HEK293 (cell line): ENCODE data around the gene EIF4G3.
A peak's percentile ranks its signal among the peaks of the same experiment; 100 is the strongest.

Experiments
- KLF16 ChIP-seq: fragments of 450-650 bp; formaldehyde crosslinking; IDR thresholded peaks from 2 replicates; pipeline ENCODE4 v1.5.1; 2017; ENCODE audit warnings: missing biosample characterization, missing genetic modification characterization
- KLF8 ChIP-seq: fragments of 450-650 bp; formaldehyde crosslinking; IDR thresholded peaks from 2 replicates; pipeline ENCODE4 v1.5.1; 2016; ENCODE audit warnings: missing biosample characterization, missing genetic modification characterization
- SCRT2 ChIP-seq: fragments of 450-650 bp; formaldehyde crosslinking; IDR thresholded peaks from 2 replicates; pipeline ENCODE4 v1.5.1; 2016; ENCODE audit warnings: missing biosample characterization, missing genetic modification characterization
- SP7 ChIP-seq: fragments of 450-650 bp; formaldehyde crosslinking; IDR thresholded peaks from 2 replicates; pipeline ENCODE4 v1.5.1; 2016; ENCODE audit warnings: missing biosample characterization, missing genetic modification characterization
- YY2 ChIP-seq: fragments of 450-650 bp; formaldehyde crosslinking; IDR thresholded peaks from 2 replicates; pipeline ENCODE4 v1.5.1; 2016; ENCODE audit warnings: missing biosample characterization, missing genetic modification characterization
- ZBTB1 ChIP-seq: fragments of 450-650 bp; formaldehyde crosslinking; IDR thresholded peaks from 2 replicates; pipeline ENCODE4 v1.5.1; 2016; ENCODE audit warnings: missing biosample characterization, missing genetic modification characterization
- ZBTB21 ChIP-seq: fragments of 450-650 bp; formaldehyde crosslinking; IDR thresholded peaks from 2 replicates; pipeline ENCODE4 v1.5.1; 2017; ENCODE audit warnings: missing biosample characterization, missing genetic modification characterization
- ZNF174 ChIP-seq: fragments of 450-650 bp; formaldehyde crosslinking; IDR thresholded peaks from 2 replicates; pipeline ENCODE4 v1.5.0; 2017; ENCODE audit warnings: missing biosample characterization, mild to moderate bottlenecking, missing genetic modification characterization
- ZNF175 ChIP-seq: fragments of 450-650 bp; formaldehyde crosslinking; IDR thresholded peaks from 2 replicates; pipeline ENCODE4 v1.5.1; 2016; ENCODE audit warnings: missing biosample characterization, missing genetic modification characterization
- ZNF24 ChIP-seq: fragments of 450-650 bp; formaldehyde crosslinking; IDR thresholded peaks from 2 replicates; pipeline ENCODE4 v1.5.1; 2016; ENCODE audit warnings: missing biosample characterization, missing genetic modification characterization
- ZNF274 ChIP-seq, 2 experiments: fragments of 200-500 bp in 1 of 2; fragments of 450-650 bp in 1 of 2; sonication (Bioruptor generic) in 1 of 2; formaldehyde crosslinking in 1 of 2; IDR thresholded peaks; 2 replicates each; pipeline versions ENCODE4 v1.5.1 to v1.6.1; 2014 to 2016; ENCODE audit warnings: borderline replicate concordance in 1 of 2, inconsistent platforms in 1 of 2, low read length in 1 of 2, missing biosample characterization in 1 of 2, missing genetic modification characterization in 1 of 2
- ZNF391 ChIP-seq: fragments of 450-650 bp; formaldehyde crosslinking; IDR thresholded peaks from 2 replicates; pipeline ENCODE4 v1.5.1; 2016; ENCODE audit warnings: low read depth, missing biosample characterization, missing genetic modification characterization, borderline replicate concordance
- ZNF530 ChIP-seq: fragments of 450-650 bp; formaldehyde crosslinking; IDR thresholded peaks from 2 replicates; pipeline ENCODE4 v1.5.1; 2016; ENCODE audit warnings: low read depth, missing biosample characterization, missing genetic modification characterization
- ZNF596 ChIP-seq: fragments of 450-650 bp; IDR thresholded peaks from 2 replicates; pipeline ENCODE4 v1.5.0; 2018; ENCODE audit warnings: missing biosample characterization, mild to moderate bottlenecking, missing genetic modification characterization, moderate library complexity
- ZNF600 ChIP-seq: fragments of 450-650 bp; formaldehyde crosslinking; IDR thresholded peaks from 2 replicates; pipeline ENCODE4 v1.5.1; 2016; ENCODE audit warnings: missing biosample characterization, missing genetic modification characterization
- ZNF654 ChIP-seq: fragments of 450-650 bp; formaldehyde crosslinking; IDR thresholded peaks from 2 replicates; pipeline ENCODE4 v1.5.1; 2016; ENCODE audit warnings: low read depth, missing biosample characterization, missing genetic modification characterization
- TF ChIP-seq, protein P1 (sequence below): fragments of 450-650 bp; formaldehyde crosslinking; IDR thresholded peaks from 2 replicates; pipeline ENCODE4 v1.5.1; 2016; ENCODE audit warnings: missing biosample characterization, missing genetic modification characterization
- TF ChIP-seq, protein P2 (sequence below): fragments of 450-650 bp; formaldehyde crosslinking; IDR thresholded peaks from 2 replicates; pipeline ENCODE4; 2016; ENCODE audit warnings: missing biosample characterization, missing genetic modification characterization
- TF ChIP-seq, protein P3 (sequence below): fragments of 450-650 bp; formaldehyde crosslinking; IDR thresholded peaks from 2 replicates; pipeline ENCODE4 v1.5.1; 2016; ENCODE audit warnings: missing biosample characterization, missing genetic modification characterization
- TF ChIP-seq, protein P4 (sequence below): fragments of 450-650 bp; IDR thresholded peaks from 2 replicates; pipeline ENCODE4 v1.5.1; 2018; ENCODE audit warnings: missing biosample characterization, missing genetic modification characterization
- TF ChIP-seq, protein P5 (sequence below): fragments of 450-650 bp; formaldehyde crosslinking; IDR thresholded peaks from 2 replicates; pipeline ENCODE4 v1.5.1; 2016; ENCODE audit warnings: missing biosample characterization, missing genetic modification characterization
- TF ChIP-seq, protein P6 (sequence below): fragments of 450-650 bp; formaldehyde crosslinking; IDR thresholded peaks from 2 replicates; pipeline ENCODE4 v1.5.1; 2016; ENCODE audit warnings: missing biosample characterization, missing genetic modification characterization
- TF ChIP-seq, protein P7 (sequence below): fragments of 450-650 bp; formaldehyde crosslinking; IDR thresholded peaks from 2 replicates; pipeline ENCODE4 v1.5.1; 2016; ENCODE audit warnings: missing biosample characterization, missing genetic modification characterization
- TF ChIP-seq, protein P8 (sequence below): fragments of 450-650 bp; formaldehyde crosslinking; IDR thresholded peaks from 2 replicates; pipeline ENCODE4 v1.5.1; 2017; ENCODE audit warnings: missing biosample characterization, missing genetic modification characterization

EIF4G3 gene

DNA sequence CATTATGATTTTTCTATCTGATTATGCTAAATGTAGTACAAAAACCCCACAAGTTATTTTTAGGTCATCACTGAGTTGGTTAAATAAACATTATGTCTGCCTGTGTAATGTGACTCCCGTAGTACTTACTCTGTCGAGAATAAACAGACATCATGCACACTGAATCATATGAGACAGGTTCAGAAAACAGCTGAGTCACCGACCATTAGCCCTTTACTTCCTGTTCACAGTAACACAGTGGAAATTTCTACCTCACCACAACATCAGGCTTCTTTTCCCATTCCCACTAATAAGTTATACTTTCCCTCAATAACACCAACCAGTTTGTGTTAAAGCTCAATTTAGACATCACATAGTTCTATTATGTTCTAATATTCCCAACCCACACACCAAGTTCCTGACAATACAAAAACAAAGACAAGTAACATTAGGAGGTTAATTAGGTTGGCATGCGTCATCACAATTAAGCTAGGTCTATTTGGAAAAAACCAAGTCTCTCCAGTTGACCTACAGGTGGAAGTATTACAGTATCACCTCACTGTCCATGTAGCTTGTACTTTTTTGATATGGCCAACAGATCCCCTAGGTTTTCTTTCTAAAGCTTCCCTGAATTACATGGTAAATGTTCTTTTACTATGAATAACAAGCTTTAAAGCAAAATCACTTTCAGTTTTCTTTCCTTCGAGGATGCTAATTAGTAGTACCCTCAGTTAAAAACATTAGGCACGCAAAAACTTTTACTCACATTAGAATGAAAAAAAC is 154.2 kb downstream of the EIF4G3 start (continued):
- TF ChIP-seq, protein P1, sequence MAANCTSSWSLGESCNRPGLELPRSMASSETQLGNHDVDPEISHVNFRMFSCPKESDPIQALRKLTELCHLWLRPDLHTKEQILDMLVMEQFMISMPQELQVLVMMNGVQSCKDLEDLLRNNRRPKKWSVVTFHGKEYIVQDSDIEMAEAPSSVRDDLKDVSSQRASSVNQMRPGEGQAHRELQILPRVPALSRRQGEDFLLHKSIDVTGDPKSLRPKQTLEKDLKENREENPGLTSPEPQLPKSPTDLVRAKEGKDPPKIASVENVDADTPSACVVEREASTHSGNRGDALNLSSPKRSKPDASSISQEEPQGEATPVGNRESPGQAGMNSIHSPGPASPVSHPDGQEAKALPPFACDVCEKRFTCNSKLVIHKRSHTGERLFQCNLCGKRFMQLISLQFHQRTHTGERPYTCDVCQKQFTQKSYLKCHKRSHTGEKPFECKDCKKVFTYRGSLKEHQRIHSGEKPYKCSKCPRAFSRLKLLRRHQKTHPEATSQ, result no peak
- TF ChIP-seq ZNF24 (tag by site-specific recombination) (peak; percentile 94), ZNF274 (IDR thresholded peaks at IDR 0.05; ENCODE audit: low read length) (no peak), ZNF274 (tag by site-specific recombination; IDR thresholded peaks at IDR 0.05; ENCODE audit: borderline replicate concordance) (no peak), ZBTB21 (tag by site-specific recombination) (peak; percentile 83), ZNF596 (tag by site-specific recombination) (no peak), ZNF174 (tag by site-specific recombination) (no peak), SCRT2 (peak; percentile 96), ZNF530 (no peak), ZNF175 (tag by site-specific recombination) (no peak), SP7 (tag by site-specific recombination) (peak; percentile 97), ZNF600 (tag by site-specific recombination) (peak; percentile 96), ZBTB1 (tag by site-specific recombination) (0 out of 2 replicates have a peak, but pooled peaks have one; percentile 42), YY2 (no peak), KLF16 (tag by site-specific recombination) (no peak), ZNF391 (tag by site-specific recombination) (peak; percentile 97; the same call in 1 of the 2 replicates), ZNF654 (tag by site-specific recombination) (no peak), KLF8 (tag by site-specific recombination) (peak; percentile 72)
- TF ChIP-seq, protein P2, sequence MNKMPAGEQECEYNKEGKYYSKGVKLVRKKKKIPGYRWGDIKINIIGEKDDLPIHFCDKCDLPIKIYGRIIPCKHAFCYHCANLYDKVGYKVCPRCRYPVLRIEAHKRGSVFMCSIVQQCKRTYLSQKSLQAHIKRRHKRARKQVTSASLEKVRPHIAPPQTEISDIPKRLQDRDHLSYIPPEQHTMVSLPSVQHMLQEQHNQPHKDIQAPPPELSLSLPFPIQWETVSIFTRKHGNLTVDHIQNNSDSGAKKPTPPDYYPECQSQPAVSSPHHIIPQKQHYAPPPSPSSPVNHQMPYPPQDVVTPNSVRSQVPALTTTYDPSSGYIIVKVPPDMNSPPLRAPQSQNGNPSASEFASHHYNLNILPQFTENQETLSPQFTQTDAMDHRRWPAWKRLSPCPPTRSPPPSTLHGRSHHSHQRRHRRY (tag by site-specific recombination), result no peak
- TF ChIP-seq, protein P3, sequence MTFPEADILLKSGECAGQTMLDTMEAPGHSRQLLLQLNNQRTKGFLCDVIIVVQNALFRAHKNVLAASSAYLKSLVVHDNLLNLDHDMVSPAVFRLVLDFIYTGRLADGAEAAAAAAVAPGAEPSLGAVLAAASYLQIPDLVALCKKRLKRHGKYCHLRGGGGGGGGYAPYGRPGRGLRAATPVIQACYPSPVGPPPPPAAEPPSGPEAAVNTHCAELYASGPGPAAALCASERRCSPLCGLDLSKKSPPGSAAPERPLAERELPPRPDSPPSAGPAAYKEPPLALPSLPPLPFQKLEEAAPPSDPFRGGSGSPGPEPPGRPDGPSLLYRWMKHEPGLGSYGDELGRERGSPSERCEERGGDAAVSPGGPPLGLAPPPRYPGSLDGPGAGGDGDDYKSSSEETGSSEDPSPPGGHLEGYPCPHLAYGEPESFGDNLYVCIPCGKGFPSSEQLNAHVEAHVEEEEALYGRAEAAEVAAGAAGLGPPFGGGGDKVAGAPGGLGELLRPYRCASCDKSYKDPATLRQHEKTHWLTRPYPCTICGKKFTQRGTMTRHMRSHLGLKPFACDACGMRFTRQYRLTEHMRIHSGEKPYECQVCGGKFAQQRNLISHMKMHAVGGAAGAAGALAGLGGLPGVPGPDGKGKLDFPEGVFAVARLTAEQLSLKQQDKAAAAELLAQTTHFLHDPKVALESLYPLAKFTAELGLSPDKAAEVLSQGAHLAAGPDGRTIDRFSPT, result peak; percentile 87
- TF ChIP-seq, protein P4, sequence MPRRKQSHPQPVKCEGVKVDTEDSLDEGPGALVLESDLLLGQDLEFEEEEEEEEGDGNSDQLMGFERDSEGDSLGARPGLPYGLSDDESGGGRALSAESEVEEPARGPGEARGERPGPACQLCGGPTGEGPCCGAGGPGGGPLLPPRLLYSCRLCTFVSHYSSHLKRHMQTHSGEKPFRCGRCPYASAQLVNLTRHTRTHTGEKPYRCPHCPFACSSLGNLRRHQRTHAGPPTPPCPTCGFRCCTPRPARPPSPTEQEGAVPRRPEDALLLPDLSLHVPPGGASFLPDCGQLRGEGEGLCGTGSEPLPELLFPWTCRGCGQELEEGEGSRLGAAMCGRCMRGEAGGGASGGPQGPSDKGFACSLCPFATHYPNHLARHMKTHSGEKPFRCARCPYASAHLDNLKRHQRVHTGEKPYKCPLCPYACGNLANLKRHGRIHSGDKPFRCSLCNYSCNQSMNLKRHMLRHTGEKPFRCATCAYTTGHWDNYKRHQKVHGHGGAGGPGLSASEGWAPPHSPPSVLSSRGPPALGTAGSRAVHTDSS, result no peak
- TF ChIP-seq, protein P5, sequence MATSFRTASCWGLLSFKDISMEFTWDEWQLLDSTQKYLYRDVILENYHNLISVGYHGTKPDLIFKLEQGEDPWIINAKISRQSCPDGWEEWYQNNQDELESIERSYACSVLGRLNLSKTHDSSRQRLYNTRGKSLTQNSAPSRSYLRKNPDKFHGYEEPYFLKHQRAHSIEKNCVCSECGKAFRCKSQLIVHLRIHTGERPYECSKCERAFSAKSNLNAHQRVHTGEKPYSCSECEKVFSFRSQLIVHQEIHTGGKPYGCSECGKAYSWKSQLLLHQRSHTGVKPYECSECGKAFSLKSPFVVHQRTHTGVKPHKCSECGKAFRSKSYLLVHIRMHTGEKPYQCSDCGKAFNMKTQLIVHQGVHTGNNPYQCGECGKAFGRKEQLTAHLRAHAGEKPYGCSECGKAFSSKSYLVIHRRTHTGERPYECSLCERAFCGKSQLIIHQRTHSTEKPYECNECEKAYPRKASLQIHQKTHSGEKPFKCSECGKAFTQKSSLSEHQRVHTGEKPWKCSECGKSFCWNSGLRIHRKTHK (tag by site-specific recombination), result no peak
- TF ChIP-seq, protein P6, sequence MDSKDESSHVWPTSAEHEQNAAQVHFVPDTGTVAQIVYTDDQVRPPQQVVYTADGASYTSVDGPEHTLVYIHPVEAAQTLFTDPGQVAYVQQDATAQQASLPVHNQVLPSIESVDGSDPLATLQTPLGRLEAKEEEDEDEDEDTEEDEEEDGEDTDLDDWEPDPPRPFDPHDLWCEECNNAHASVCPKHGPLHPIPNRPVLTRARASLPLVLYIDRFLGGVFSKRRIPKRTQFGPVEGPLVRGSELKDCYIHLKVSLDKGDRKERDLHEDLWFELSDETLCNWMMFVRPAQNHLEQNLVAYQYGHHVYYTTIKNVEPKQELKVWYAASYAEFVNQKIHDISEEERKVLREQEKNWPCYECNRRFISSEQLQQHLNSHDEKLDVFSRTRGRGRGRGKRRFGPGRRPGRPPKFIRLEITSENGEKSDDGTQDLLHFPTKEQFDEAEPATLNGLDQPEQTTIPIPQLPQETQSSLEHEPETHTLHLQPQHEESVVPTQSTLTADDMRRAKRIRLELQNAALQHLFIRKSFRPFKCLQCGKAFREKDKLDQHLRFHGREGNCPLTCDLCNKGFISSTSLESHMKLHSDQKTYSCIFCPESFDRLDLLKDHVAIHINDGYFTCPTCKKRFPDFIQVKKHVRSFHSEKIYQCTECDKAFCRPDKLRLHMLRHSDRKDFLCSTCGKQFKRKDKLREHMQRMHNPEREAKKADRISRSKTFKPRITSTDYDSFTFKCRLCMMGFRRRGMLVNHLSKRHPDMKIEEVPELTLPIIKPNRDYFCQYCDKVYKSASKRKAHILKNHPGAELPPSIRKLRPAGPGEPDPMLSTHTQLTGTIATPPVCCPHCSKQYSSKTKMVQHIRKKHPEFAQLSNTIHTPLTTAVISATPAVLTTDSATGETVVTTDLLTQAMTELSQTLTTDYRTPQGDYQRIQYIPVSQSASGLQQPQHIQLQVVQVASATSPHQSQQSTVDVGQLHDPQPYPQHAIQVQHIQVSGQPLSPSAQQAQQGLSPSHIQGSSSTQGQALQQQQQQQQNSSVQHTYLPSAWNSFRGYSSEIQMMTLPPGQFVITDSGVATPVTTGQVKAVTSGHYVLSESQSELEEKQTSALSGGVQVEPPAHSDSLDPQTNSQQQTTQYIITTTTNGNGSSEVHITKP, result peak; percentile 79
- TF ChIP-seq, protein P7, sequence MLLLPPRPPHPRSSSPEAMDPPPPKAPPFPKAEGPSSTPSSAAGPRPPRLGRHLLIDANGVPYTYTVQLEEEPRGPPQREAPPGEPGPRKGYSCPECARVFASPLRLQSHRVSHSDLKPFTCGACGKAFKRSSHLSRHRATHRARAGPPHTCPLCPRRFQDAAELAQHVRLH (tag by site-specific recombination), result peak; percentile 43; the same call in 1 of the 2 replicates
- TF ChIP-seq, protein P8, sequence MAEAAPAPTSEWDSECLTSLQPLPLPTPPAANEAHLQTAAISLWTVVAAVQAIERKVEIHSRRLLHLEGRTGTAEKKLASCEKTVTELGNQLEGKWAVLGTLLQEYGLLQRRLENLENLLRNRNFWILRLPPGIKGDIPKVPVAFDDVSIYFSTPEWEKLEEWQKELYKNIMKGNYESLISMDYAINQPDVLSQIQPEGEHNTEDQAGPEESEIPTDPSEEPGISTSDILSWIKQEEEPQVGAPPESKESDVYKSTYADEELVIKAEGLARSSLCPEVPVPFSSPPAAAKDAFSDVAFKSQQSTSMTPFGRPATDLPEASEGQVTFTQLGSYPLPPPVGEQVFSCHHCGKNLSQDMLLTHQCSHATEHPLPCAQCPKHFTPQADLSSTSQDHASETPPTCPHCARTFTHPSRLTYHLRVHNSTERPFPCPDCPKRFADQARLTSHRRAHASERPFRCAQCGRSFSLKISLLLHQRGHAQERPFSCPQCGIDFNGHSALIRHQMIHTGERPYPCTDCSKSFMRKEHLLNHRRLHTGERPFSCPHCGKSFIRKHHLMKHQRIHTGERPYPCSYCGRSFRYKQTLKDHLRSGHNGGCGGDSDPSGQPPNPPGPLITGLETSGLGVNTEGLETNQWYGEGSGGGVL (tag by site-specific recombination), result peak; percentile 16; the same call in 1 of the 2 replicates
